T follicular helper cell (primary cell): Measurements from ENCODE around the gene CPNE2.
"Not testable (repeated sequence)": the region's sequence is repeated elsewhere in the genome, so short reads cannot be mapped to it uniquely, and the experiment has no call there.

Source experiments
- DNase-seq: peaks from one replicate; pipeline ENCODE4 v3.0.0-alpha.2; 2020; ENCODE audit warnings: low read depth

CPNE2 gene

DNA sequence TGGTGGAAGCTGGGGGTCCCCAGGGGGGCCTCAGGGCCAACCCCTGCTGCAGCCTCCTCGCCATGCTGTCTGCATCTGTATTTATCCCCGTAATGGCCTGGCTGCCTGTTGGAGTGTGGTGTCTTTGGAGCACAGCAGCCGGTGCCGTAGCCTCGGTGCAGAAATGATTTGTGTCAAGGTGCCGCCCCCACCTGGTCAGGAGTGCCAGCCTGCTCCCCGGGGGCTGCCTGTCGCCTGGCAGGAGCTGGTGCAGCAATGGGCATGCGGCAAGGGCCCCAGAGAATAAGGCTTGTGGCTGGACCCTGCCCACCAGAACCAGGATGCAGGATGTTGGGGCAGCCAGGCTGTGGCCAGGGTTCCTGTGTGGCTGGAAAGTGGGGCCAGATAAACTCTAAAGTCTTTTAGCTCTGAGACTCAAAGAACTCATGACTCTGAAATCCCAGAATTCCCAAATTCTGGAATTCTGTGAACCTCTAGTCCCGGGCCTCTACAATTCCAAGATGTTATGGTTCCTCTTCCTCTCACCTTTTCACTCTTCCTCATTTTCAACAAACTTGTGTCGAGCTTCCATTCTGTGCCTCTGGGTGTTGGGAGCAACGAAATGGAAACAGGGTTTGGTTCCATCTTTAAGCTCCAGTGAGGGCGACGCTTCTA lies 5.9 kb downstream of the CPNE2 start:
- DNase-seq = no peak

GRCh38 chr16:57099965-57100364 lies 7.6 kb downstream of the CPNE2 start:
- not testable (repeated sequence) for DNase-seq

DNA sequence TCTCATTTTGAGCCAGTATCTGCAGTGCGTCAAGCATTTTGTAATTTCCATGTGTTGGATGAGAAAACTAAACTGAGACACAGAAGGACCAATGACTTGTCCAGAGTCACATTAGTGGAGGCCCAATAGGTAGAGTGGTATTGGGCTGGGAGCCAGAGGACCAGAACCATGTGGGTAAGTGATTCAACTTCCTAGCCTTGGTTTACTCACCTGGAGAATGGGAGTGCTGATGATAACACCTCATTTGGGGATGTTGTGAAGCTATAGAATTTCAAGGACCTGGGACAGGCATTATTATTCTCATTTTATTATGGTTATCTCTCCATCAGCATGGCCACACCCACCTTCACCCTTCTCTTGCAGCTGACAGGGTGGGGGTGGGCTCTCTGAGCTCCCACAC lies 8.1 kb downstream of the CPNE2 start:
- no peak for DNase-seq

- DNase-seq = no peak
Observed at GRCh38 chr16:57102888-57103851, 10.8 kb downstream of the CPNE2 start.

GRCh38 chr16:57104706-57105105 lies 12.3 kb downstream of the CPNE2 start:
- no peak for DNase-seq

- no peak for DNase-seq
Observed at GRCh38 chr16:57105184-57105583, 12.8 kb downstream of the CPNE2 start.

GRCh38 chr16:57106767-57107166 lies 14.4 kb downstream of the CPNE2 start:
- DNase-seq = no peak

DNA sequence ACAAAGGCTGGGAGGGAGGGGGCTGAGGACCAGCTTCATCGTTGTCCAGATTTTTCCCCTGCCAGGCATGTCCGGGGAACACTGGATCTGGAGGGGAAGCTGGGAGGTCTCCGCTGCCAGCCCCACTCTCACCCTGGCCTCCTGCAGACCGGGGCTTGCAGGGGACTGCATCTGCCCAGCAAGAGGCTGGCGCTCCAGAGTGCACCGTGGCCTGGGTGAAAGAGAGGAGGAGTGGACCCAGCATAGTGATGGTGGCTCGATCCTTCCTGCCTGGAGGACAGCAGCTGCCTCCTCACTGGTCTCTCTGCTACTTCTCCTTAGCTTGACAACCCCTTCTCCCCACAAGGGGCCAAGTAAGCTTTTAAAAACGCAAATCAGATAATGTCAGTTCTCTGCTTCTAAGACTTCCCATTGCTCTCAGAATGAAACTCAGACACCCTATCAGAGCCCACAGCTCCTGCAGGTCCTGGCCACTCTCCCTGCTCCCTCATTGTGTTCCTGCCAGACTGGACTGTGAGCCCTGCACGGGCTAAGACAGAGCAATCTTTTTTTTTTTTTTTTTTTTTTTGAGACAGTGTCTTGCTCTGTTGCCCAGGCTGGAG lies 15.0 kb downstream of the CPNE2 start:
- no peak for DNase-seq

- DNase-seq = no peak
Observed at GRCh38 chr16:57108432-57108831, 16.0 kb downstream of the CPNE2 start.

DNA sequence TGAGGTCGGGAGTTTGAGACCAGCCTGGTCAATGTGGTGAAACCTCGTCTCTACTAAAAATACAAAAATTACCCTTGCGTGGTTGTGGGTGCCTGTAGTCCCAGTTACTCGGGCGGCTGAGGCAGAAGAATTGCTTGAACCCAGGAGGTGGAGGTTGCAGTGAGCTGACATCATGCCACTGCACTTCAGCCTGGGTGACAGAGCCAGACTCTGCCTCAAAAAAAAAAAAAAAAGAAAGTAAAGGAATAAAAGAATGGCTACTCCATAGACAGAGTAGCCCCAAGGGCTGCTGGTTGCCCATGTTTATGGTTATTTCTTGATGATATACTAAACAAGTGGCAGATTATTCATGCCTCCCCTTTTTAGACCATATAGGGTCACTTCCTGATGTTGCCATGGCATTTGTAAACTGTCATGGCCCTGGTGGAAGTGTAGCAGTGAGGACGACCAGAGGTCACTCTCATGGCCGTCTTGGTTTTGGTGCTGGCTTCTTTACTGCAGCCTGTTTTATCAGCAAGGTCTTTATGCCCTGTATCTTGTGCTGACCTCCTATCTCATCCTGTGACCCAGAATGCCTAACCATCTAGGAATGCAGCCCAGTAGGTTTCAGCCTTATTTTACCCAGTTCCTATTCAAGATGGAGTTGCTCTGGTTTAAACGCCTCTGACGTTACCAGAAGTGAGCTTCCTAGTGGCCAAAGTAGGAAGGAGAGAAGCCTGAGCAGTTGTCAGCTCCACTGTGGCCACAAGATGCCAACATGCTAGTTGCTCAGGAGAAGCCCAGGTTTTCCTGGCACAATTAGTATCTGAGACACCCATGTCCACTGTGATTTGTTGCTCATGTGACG lies 17.1 kb downstream of the CPNE2 start:
- DNase-seq = not testable (repeated sequence)

DNA sequence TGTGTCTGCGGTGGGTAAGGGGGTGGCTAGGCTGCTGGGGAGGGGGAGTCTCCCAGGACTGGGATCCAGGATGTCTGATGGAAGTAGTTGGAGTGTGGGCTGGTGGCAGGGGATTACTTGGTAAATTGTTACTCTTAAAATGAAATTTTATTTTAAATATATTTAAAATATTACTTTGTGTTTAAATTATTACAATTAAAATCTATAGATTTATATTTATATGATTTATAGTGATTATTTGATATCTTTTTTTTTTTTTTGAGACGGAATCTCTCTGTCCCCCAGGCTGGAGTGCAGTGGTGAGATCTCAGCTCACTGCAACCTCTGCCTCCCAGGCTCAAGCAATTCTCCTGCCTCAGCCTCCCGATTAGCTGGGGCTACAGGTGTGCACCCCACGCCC lies 18.6 kb downstream of the CPNE2 start:
- no peak for DNase-seq

DNA sequence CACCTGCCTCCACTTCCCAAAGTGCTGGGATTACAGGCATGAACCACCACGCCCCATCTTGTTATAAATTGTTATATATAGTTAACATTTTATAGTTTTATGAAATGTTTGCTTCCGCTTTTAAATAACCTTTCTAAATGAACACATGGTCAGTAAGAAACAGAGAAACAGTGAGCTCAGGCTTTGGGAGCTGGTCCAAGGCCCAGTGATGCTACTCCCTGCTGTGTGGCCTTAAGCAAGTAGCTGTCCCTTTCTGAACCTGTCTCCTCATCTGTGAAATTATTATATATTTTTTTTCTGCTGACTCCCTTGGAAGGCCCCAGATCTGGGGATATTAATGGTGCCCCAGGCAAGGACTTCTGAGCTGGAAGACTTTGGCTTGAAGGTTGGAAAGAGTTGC lies 19.0 kb downstream of the CPNE2 start:
- no peak for DNase-seq

DNA sequence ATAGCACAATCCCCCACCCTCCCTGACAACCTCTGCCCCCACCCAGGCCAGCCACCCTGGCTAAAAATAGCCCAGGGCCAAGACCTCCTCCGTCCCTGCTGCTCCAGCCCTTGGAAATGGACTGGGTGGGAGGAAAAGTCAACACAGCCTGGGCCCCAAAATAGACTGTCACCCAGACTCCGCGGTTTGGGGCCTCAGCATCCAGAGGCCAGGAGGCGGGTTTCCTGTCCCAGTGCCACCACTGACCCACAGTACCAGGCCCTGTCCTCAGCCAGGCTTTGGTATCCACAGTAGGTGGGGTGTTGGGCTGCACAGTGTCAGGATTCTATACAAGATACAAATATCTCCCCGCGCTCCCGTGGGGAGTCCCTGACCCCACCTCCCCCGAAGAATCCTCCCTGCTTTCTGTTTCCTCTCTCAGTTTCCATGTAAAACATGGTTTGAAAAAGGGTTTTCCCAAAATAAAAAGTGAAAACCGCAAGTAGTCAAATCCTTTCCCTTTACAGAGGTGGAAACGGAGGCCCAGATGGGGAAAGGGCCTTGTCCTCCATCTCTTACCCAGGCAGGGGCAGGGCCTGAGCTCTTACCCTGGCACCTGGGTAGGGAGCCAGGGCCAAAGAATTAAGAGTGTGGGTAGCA lies 20.1 kb downstream of the CPNE2 start:
- no peak for DNase-seq

- DNase-seq = no peak
Observed at GRCh38 chr16:57113042-57113453, 20.7 kb downstream of the CPNE2 start.

DNA sequence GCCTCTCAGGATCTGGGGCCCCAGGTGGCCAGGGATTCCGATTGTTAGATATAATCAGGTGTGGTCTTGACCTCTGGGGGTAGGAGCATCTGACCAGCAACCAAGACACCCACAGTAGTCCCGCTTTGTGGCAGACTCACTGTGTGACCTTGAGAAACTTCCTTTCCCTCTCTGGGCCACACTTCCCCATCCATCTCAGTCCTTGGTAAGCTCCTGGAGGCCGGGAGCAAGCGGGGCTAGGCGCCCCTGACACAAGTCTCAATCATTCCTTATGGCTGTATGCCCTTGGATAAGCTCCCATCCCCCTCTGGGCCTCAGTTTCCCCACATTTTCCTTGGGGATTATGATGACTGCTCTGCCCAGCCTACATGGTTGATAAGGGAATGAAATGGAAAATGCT lies 21.3 kb downstream of the CPNE2 start:
- DNase-seq = no peak

DNA sequence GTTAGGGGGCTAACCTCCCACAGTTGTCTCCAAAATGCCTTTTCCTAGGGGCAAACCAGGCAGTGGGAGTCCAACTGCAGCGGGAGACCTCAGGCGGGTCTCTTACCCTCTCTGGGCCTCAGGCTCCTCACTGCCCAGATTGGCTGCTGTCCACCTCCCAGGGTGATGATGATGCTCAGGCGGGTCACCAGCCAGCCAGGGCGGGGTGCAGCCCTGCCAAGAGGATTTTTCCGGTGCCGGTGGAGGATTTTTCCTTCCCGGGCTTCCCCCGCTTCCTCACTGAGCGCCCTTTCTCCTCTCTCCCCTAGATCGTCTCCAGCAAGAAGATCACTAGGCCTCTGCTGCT lies 22.8 kb downstream of the CPNE2 start:
- DNase-seq = no peak

DNA sequence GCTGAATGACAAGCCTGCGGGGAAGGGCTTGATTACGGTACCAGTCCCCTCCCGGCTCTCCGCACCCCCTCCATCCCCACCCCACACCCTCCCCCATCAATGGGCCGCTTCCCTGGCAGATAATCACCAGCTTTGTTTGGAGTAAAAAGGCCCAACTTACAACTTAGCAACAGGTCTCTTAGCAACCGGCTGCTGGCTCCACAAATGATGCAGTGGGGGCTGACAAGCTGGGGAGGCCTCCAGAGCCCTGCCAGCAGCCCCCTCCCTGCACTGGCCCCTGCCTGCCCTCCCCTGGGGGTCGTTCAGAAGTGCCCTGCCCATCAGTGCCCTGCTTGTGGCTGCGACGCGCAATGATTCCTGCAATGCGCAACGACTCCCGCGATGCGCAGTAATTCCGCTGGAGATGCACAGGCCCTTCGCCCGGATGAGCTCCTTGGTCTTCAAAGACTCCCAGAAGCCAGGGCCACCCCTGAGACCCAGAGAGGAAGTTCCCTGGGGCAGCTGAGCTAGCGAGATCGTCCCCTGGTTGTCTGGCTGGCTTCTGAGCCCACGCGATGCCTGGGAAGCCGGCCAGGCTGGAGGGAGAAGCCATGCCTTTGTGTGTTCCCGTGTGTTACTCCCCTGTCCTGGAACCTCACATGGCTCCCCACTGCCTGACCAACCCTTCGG lies 23.3 kb downstream of the CPNE2 start:
- DNase-seq = no peak

- DNase-seq = no peak
Observed at GRCh38 chr16:57118461-57119084, 26.2 kb downstream of the CPNE2 start.

- no peak for DNase-seq
Observed at GRCh38 chr16:57123216-57123973, 31.0 kb downstream of the CPNE2 start.
